Stimulated activated CD4-positive, alpha-beta T cell treated with anti-CD3 and anti-CD28 coated beads, Interleukin-4, amount 100 ng/mL, for 48 hours (primary cell): ENCODE results near the gene MC5R.
A peak's percentile ranks its signal among the peaks of the same experiment; 100 is the strongest.

Experiments used
- DNase-seq, 2 donors: peaks; one replicate each; pipeline ENCODE4 v3.0.0-alpha.2; 2020; ENCODE audit warnings: low read depth in 2 of 2

The MC5R gene

DNA sequence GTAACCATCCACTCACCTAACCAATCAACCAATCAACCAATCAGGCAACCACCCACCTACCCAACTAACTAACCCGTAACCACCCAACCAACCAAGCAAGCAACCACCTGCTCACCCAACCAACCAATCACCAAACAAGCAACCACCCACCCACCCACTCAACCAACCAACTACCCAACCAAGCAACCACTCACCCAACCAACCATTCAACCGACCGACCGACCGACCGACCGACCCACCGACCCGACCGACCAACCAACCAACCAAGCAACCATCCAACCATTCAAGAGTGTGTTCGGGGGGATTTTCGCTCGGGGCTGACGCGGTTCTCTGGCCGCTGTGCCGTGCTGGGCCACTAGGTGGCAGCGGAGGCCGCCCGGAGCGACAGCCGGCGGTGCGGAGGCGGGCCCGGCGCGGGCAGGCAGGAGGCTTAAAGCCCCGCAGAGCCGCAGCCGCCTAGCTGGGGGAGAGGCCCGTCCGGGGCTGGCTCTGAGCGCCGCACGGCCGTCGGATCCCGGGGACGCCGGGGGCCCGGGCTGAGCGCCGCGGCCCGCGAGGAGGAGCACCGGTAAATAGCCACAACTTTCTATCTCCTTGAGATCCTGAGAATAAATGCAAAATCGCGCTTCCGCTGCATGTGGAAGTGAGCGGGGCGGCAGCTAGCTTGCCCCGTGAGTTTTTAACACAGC, at the start of gene MC5R:
Gene MC5R, plus strand, starts transcription at position 443 of the 689 bp plus-strand sequence. CDS start 1,617 bp downstream, outside the sequence.
- DNase-seq, result peak; percentile 66 to 76

DNA sequence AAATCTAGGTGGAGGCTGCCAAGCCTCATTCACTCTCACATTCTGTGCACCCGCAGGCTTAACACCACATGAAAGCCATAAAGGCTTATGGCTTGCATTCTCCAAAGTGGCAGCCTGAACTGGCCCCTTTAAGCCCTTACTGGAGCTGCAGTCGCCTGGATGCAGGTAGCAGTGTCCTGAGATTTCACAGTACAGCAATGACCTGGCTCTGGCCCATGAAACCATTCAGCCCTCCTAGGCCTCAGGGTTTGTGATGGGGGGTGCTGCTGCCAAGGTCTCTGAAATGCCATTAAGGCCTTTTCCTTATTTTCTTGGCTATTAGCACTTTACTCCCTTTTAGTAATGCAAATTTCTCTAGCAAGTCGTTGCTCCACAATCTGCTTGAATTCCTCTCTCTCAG, 48.9 kb upstream of the MC5R start:
- DNase-seq, result no peak

DNA sequence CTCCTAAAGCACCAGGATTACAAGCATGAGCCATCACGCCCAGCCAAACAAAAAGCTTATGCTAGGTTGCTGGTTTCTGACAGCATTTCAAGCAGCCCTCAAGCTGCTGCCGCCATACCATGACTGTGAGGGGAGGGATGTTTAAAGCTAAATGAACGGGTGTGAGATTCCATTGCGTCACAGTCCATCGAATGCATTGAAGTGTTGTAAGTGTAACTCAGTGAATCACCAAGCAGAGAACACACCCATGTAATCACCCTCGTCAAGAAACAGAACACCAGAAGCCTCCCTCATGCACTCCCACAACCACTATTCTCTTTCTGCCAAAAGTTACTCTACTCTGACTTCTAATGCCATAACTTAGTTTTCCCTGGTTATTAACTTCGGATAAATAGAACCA, 32.8 kb upstream of the MC5R start:
- no peak for DNase-seq

DNA sequence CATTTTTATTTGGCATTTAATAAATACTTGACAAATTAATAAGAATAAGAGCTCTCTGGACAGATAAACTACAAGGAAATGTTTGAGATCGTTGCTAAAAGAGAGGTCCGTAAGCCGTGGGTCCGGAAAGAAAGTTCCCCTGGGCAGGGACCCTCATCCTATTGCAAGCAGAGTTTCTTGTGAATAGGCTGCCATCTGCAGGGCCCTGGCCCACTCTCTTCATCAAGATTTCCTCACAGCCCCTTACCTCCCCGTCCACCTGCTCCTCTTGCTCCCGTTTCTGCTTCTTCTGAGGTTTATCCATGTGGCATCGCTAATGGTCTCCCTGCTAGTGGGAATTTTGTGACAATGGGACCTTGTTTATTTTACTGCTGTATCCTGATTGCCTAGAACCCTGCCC, 30.1 kb upstream of the MC5R start:
- DNase-seq, result no peak

DNA sequence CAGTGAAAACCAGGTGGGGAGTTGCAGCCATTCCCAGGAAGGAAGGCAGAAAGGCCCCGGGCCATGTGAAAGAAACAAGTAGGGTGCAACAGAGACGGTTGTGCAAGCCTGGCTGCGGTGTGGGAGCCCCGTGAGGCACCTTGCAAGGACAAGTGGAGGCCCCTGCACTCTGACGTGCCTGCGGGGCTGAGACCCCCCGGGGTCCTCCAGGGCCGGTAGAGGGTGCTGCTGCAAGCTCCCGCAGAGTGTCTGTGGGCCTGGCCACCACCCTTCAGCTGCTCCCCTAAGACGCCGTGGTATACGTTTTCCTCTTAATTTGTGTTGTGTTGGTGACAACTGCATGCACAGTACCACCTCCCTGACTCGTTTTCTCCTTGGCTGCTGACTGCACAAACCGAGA, 27.4 kb upstream of the MC5R start:
- no peak for DNase-seq

DNA sequence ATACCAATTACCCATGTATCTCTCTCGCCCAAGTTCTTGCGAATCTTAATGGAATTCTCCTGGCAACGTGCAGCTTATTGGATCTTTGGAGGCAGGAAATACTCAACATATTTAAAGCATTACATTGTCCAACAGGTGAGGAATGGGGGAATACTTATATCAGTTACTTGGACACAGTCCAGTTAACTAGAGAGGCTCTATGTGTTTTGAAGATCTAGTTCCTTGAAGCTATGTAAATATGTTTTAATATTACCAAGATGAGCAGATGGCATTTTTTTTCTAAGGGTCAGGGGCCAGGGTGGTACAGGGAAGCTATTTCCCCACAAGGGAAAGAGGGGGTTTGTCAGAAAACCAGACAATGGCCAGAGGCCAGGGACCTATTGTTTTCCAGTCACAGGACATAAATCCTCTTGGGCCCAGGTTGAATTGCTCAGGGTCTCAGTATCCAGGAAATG, 26.8 kb upstream of the MC5R start:
- no peak for DNase-seq

DNA sequence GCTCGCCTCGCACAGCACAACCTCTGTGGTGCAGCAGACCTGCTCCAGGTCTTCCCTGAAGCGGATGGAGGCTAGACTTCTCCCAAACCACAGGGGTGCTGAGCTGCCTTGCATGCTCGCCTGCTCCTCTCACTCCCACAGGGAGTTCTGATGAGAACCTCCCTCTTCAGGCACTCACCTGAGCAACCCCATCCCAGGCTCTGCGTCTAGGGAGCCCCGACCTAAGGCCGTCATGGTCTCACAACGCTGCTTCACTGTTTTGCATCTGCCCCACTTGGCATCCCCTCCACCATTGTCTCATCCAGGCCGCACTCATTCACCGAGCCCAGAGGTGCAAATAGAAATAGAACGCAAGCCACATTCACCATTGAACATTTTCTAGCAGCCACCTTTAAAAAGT, 24.6 kb upstream of the MC5R start:
- no peak for DNase-seq

DNA sequence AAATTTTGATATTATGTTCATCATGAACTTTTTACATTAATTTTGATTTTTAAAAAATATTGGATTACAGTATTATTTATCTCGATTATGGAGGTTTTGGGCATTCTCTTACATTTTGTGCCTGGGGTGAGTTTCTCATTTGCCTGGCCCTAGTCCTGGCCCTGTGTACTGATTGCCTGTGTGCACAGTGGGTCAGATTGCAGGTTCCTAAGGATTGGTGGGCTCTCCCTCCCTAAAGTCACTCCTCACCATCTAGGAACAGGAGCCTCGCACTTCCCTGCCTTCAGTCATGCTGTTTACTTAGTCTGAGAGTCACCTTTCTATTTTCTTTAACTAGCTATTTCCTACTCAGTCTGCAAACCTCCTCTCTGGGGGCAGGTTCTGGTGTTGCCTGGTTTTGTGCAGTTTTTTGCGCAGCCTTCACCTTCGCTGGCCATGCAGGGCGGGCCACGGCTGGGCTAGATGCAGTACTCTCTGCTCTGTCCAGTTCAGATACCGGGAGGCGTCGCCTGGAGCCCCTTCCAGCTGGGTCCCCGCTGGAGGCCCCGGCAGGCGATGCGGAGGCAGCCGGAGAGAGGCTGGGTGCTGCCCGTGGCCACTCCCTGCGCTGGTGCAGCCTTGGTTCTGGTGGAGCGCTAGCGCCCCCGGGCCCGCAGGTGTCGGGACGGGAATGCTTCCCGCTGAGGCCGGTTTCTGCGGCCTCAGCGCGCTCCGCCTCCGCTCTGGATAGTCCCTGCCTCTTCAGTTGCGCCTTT, 23.3 kb upstream of the MC5R start:
- peak; percentile 42 to 51 for DNase-seq

DNA sequence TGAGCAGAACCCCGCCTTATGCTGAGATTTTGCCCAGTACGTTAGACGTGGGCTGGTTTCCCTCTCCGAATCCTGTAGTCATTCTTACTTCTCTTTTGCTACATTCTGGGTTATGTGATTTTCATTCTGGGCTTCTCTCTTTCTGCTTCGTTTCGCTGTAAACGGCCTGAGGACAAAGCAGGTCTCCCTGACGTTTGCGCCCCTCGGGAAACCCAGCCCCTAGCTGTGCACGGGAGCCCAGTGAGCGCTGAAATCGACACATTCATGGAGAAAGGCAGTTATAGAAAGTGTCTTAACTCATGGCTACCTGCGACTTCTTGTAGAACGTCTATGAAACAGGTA, 22.7 kb upstream of the MC5R start:
- DNase-seq, result no peak

DNA sequence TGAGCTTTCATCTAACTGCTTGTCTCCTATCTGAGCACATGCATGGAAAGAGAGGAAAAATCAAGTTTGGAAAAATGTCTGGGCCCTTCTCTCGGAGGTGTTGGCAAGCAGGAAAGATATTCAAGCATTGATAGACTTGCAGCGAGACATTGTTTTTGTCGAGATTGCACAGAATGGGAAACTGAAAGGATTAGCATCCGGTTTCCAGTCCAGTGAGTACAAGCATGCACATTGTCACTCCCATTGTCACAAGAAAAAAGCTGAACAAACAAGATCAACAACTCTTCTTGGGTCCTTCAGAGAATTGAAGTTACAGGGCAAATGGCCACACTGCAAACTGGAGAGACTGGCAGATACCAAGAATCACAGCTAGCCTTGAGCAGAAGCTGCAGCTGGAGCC, 19.6 kb upstream of the MC5R start:
- DNase-seq, result no peak

DNA sequence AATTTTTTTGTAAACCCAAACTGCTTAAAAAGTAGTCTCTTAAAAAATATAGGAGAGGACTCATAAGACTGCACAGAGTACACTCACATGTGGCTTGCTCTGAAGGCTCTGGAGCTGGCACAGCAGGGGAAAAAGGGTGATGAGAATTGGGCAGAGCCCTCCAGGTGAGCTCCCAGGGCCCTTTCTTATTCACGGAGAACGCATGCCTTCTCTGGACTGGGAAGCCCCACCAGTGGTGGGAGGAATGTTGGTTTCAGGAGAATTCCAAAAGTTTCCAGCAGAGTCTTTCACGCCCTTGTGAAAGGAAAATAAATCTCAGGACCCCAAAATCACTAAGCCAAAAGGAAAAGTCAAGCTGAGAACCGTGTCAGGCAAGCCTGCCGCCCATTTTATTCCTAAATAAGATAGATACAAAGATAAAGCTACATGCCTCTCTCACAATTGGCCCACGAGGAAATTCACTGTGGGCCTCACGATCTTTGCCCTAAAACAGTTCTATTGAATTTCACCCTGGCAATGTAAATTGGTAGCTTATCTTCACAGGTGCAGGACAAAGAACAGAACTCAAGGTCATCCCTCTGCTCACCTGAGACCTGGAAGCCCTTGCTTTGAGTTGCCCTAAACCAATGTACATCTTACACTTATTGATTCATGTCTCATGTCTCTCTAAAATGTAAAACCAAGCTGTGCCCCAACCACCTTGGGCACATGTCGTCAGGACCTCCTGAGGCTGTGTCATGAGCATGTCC, 15.5 kb upstream of the MC5R start:
- no peak for DNase-seq

DNA sequence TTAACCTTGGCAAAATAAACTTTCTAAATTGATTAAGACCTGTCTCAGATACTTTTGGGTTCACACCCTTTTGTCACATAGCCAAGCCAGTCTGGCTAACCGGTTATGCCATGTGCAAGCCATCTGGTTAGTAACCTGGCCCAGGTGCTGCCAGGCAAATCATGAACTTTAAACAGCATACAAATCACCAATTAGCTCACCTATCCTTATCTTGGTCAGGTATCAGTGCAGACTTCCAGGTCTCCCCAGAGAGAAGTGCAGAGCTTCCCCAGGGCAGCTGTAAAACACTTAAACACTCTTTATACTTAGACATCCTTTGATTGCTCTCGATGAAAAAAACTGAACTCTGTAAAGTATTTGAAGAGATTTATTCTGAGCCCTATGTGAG, 14.9 kb upstream of the MC5R start:
- no peak for DNase-seq

DNA sequence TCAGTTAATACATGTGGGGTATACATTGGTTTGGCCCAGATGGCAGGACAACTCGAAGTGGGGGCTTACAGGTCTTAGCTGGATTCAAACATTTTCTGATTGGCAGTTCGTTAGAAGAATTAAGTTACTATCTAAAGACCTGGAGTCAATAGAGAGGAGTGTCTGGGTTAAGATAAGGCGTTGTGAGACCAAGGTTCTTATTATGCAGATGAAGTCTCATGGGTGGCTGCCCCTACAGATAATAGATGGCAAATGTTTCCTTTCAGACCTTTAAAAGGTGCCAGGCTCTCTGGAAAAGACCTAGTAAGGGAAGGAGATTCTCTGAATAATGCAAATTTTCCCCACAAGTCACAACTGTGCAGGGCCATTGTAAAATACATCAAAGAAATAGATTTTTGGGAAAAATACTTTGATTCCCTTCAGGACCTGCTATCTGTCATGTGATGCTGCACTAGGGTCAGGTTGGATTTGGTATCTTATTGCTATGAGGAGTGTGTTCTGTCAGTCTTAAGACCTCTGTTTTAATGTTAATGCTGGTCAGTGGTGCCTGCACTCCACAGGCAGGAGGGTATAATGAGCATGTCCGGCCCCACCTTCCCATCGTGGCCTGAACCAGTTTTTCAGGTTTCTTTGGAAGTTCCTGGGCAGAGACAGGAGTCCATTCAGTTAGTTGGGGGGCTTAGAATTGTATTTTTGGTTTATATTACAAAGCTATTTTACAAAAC, 14.3 kb upstream of the MC5R start:
- DNase-seq, result no peak

DNA sequence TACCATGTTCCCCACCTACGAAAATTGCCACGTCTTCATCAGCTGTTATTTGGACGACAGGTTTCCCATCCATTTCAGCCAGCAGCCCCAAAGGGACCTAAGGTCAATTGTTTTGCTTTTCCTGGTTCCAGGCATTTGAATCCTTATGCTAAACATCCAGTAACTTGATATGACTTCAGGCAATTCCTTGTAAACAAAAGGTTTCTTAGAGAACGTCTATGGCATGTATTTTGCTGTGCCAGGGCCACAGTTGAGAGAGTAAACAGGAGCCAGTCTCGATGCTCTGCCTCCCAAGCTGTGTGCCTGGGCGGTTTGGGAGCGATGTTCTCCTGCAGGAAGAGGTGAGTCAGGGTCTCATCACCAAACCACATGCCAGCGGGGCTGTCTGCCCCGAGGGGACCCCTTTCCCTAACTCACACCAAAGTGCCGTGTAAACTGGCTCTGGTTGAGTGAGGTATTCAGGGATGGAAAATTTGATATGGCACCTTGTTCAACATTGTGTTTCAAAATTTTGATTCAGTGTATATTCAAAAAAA, 12.9 kb upstream of the MC5R start:
- DNase-seq, result no peak

DNA sequence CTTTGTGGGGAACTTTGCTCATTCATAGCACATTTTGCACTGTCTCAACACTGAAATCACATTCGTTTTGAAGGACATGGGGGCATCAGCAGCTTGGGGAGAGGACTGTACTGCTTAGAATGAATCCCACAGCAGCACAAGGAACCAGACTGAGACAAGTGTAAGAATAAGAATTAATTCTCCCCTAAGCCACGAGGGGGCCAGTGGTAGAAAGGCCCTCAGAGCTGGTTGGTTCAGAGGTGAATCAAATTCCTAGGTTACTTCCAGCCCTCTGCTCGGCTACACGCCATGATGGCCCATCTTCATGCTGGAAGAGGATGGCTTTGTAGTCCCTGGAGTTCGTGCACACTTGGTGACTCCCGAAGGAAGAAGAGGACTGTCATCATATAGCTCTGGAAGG, 12.0 kb upstream of the MC5R start:
- DNase-seq, result no peak

DNA sequence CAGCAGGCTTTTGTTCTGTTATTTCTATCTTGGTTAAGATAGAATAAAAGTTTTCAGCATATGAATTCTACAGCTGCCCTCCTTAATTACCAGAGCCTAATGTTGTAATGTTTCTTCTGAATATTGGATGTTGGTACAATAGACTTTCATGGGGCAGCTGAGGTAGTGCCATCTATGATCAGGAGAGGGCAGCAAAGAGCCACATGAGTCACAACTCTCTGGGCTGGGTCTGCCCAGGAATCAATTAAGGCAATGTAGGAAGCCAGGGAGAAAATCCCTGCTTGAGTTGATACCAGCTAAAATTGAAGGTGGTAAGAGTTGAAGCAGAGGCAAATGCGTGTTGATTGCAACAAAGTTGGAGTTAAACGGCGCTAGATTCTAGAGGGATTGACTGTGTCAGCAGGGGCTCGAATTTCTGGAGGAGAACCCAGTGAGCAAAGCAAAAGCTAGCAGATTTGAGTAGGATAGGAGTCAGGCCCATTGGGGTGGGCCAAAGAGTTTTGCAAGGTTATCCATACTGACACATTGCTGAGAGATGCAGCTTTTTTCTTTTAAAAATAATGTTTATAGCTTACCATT, 10.6 kb upstream of the MC5R start:
- peak; percentile 46 to 52 for DNase-seq

DNA sequence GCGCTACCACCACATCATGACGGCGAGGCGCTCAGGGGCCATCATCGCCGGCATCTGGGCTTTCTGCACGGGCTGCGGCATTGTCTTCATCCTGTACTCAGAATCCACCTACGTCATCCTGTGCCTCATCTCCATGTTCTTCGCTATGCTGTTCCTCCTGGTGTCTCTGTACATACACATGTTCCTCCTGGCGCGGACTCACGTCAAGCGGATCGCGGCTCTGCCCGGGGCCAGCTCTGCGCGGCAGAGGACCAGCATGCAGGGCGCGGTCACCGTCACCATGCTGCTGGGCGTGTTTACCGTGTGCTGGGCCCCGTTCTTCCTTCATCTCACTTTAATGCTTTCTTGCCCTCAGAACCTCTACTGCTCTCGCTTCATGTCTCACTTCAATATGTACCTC, 2.3 kb downstream of the MC5R start:
- no peak for DNase-seq

DNA sequence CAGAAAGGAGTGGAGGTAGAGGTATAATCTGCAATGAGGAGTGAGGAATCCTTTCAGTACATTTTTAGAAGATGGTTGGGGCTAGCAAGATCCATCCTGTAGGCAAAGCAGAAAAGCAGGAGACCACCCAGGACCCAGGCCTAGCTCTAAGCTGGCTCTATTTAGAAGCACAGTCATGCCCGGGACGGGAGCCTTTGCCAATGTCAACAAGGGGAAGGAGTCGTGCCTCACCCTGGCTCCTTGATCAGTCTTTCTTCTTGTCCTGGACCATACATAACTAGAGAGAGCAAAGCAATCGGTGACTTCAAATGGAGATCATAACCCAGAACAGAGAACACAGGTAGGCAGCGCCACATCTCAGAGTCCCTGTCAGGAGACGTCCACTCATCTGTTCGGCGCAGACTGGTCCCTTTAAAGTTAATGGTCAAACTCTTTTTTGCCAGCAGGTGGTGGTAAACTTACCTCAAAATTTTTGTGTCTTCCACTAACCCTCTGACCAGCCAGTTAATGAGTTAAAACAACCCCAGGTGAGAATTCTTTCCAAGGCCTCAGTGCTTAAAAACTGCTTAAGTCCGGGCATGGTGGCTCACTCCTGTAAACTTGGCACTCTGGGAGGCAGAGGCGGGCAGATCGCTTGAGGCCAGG, 8.0 kb downstream of the MC5R start:
- DNase-seq, result no peak

DNA sequence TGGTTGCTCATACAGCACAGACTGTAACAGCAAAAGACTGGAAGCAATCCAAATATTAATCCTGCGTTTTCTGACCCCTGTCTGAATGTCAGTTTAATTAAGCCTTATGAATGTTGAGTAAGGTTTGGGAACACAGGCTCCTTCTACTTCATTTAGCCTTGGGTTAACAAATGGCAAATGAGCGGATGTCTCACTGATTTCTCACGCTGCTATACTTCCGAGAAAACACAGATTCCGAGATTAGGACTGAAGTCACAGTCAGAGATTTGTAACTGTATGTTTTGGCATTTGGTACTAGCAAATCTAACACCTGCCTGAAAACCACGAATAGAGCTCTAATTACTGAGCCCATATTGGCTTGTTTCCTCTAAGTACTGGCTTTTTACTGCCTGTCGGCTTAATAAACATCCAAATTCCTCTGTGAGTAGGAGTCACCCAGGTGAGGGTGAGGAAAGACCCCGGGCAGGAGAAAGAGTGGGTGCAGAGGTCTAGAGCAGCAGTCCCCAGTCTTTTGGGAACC, 10.6 kb downstream of the MC5R start:
- no peak for DNase-seq

DNA sequence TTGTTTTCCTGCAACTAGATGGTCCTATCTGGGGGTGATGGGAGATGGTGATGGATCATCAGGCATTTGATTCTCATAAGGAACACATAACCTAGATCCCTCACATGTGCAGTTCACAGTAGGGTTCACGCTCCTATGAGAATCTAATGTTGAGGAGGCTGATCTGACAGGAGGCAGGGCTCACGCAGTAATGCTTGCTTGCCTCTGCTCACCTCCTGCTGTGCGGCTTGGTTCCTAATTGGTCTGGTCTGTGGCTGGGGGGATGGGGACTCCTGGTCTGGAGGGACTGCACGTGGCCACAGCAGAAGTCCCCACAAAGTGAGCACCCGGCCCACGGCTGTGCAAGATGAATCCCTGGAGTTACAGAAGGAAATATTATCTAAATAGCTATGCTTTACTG, 11.3 kb downstream of the MC5R start:
- DNase-seq, result no peak

DNA sequence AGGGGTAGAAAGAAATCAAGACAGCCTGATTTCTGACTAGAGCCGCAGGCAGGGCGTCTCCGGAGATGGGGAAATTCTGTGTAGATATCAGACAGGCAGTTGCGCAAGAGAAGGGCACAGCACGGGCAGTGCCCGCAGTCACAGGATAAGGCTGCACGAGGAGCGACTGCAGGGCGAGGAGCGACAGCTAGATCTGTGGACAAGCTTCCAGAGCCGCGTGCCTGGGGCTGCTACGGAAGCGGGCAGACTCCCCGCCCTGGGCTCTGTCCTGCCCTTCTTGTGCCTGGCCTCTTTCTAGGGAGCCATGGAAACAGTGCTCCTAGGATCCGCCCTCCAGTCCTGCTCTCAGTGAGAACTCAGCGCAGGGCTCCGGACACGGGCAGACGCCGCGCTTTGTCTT, 12.6 kb downstream of the MC5R start:
- no peak for DNase-seq
